ENCODE measurements around the gene HS1BP3. TPM values are rescaled to one million over a fixed set of nuclear protein-coding genes. Genes with fewer than 3 reads are reported as not detected.
A peak's percentile ranks its signal among the peaks of the same experiment; 100 is the strongest.

The HS1BP3 gene
- total RNA-seq, 1 donor from 2014 or later = 33.6 TPM

- TF ChIP-seq CTCF (IDR thresholded peaks at IDR 0.05; ENCODE audit: unreplicated experiment) = no peak
- peaks cover 23% of the 10 kb centered on the region for H3K27me3 Mint-ChIP-seq (ENCODE audit: unreplicated experiment)
- peaks cover 4% of the 10 kb centered on the region for H3K36me3 Mint-ChIP-seq (ENCODE audit: low read depth, unreplicated experiment)
- peak overlapping the region; percentile 47 for H3K4me3 Mint-ChIP-seq (ENCODE audit: unreplicated experiment)
- H3K4me1 Mint-ChIP-seq (ENCODE audit: unreplicated experiment) = peaks cover 13% of the 10 kb centered on the region
- H3K27ac Mint-ChIP-seq (ENCODE audit: unreplicated experiment) = no peak overlapping the region
- no peaks in the 10 kb centered on the region for H3K9me3 Mint-ChIP-seq (ENCODE audit: unreplicated experiment)
- DNase-seq (ENCODE audit: low spot score) = no peak
Measured at GRCh38 chr2:20664071-20664390, 13.1 kb upstream of the HS1BP3 start.

- Mint-ChIP-seq H3K9me3 (ENCODE audit: unreplicated experiment) (no peaks in the 10 kb centered on the region), H3K36me3 (ENCODE audit: low read depth, unreplicated experiment) (peaks cover 4% of the 10 kb centered on the region), H3K27me3 (ENCODE audit: unreplicated experiment) (peaks cover 22% of the 10 kb centered on the region), H3K4me3 (ENCODE audit: unreplicated experiment) (no peak overlapping the region), H3K27ac (ENCODE audit: unreplicated experiment) (no peak overlapping the region), H3K4me1 (ENCODE audit: unreplicated experiment) (peaks cover 13% of the 10 kb centered on the region)
- no peak for TF ChIP-seq CTCF (IDR thresholded peaks at IDR 0.05; ENCODE audit: unreplicated experiment)
- no peak for DNase-seq (ENCODE audit: low spot score)
Measured at GRCh38 chr2:20663196-20664070, 12.5 kb upstream of the HS1BP3 start.

- no peak for TF ChIP-seq CTCF (IDR thresholded peaks at IDR 0.05; ENCODE audit: unreplicated experiment)
- H3K27ac Mint-ChIP-seq (ENCODE audit: unreplicated experiment) = no peak overlapping the region
- H3K4me1 Mint-ChIP-seq (ENCODE audit: unreplicated experiment) = peaks cover 7% of the 10 kb centered on the region
- H3K36me3 Mint-ChIP-seq (ENCODE audit: low read depth, unreplicated experiment) = no peaks in the 10 kb centered on the region
- no peaks in the 10 kb centered on the region for H3K9me3 Mint-ChIP-seq (ENCODE audit: unreplicated experiment)
- DNase-seq (ENCODE audit: low spot score) = no peak
- H3K4me3 Mint-ChIP-seq (ENCODE audit: unreplicated experiment) = no peak overlapping the region
- peaks cover 15% of the 10 kb centered on the region for H3K27me3 Mint-ChIP-seq (ENCODE audit: unreplicated experiment)
Measured at GRCh38 chr2:20662308-20662937, 11.5 kb upstream of the HS1BP3 start.

- H3K27ac Mint-ChIP-seq (ENCODE audit: unreplicated experiment) = no peak overlapping the region
- peak; percentile 91 for TF ChIP-seq CTCF (IDR thresholded peaks at IDR 0.05; ENCODE audit: unreplicated experiment)
- H3K4me1 Mint-ChIP-seq (ENCODE audit: unreplicated experiment) = peaks cover 11% of the 10 kb centered on the region
- H3K27me3 Mint-ChIP-seq (ENCODE audit: unreplicated experiment) = peaks cover 15% of the 10 kb centered on the region
- no peaks in the 10 kb centered on the region for H3K9me3 Mint-ChIP-seq (ENCODE audit: unreplicated experiment)
- H3K4me3 Mint-ChIP-seq (ENCODE audit: unreplicated experiment) = no peak overlapping the region
- H3K36me3 Mint-ChIP-seq (ENCODE audit: low read depth, unreplicated experiment) = no peaks in the 10 kb centered on the region
- peak; percentile 74 for DNase-seq (ENCODE audit: low spot score)
Measured at GRCh38 chr2:20661421-20662307, 10.8 kb upstream of the HS1BP3 start.

All from endothelial cell (in vitro differentiated cells).